Uterus (tissue), 4 donors: Measurements from ENCODE around the gene SNX3. TPM values are rescaled to one million over a fixed set of nuclear protein-coding genes. Genes with fewer than 3 reads are reported as not detected.
"Not testable (repeated sequence)": the region's sequence is repeated elsewhere in the genome, so short reads cannot be mapped to it uniquely, and the experiment has no call there.

Experiments
- DNase-seq, 2 donors: peaks; one replicate each; pipeline ENCODE4 v3.0.0-alpha.2; 2019 to 2020
- H3K27ac ChIP-seq, 2 donors: fragments of 200-600 bp; sonication (generic); 1 replicate in 1 of 2; 2 replicates in 1 of 2; pipeline ENCODE4 v1.5.1; 2016 to 2018
- H3K27me3 ChIP-seq, 2 donors: fragments of 200-600 bp; sonication (generic); one replicate each; pipeline ENCODE4 v1.5.1; 2018 to 2019; ENCODE audit warnings: control low read depth in 1 of 2
- H3K36me3 ChIP-seq, 2 donors: fragments of 200-600 bp; sonication (generic); one replicate each; pipeline ENCODE4 v1.5.1; 2019; ENCODE audit warnings: control low read depth in 1 of 2
- H3K4me1 ChIP-seq, 2 donors: fragments of 200-600 bp; sonication (generic); one replicate each; pipeline ENCODE4 v1.5.1; 2018 to 2019; ENCODE audit warnings: control low read depth in 1 of 2
- H3K4me3 ChIP-seq, 2 donors: fragments of 200-600 bp; sonication (generic); 1 replicate in 1 of 2; 2 replicates in 1 of 2; pipeline ENCODE4 v1.5.1; 2018 to 2019; ENCODE audit warnings: mild to moderate bottlenecking in 1 of 2
- H3K9me3 ChIP-seq, 2 donors: fragments of 200-600 bp; sonication (generic); one replicate each; pipeline ENCODE4 v1.5.1; 2019; ENCODE audit warnings: control low read depth in 1 of 2
- CTCF ChIP-seq, 4 experiments: fragments of 200-600 bp in 2 of 4; fragments of 450-650 bp in 2 of 4; sonication (generic) in 2 of 4; IDR thresholded peaks; one replicate each; pipeline ENCODE4 v1.5.1; 2016 to 2019; ENCODE audit warnings: antibody characterized with exemption in 4 of 4, mild to moderate bottlenecking in 2 of 4, moderate library complexity in 1 of 4
- POLR2A ChIP-seq, 2 donors: fragments of 450-650 bp; IDR thresholded peaks; one replicate each; pipeline ENCODE4 v1.6.1; 2016; ENCODE audit warnings: antibody characterized with exemption in 2 of 2, mild to moderate bottlenecking in 1 of 2, moderate library complexity in 1 of 2
- intact Hi-C: fragments of 100-400 bp; cut with DNase I; formaldehyde crosslinking; loops from one replicate; pipeline ENCODE4 v1.15.1; 2023; ENCODE audit warnings: low total_unique reads
- total RNA-seq, 4 donors: library from RNA; depleted of rRNA in 3 of 4; stranded (reverse); fragments of >200 nt in 3 of 4; gene quantifications; one replicate each; pipeline versions ENCODE4 v1.1.0 to v1.2.4, GENCODE V29; 2014 to 2023
- donor health status: DM: yes; HTN: yes; CAD: no.

The SNX3 gene
- total RNA-seq, result 100 to 1,000 TPM in 3 of 4 donors, 10 to 100 TPM in 1; 94.3 to 215 (median 160) TPM

- H3K4me1 ChIP-seq, result no peaks in the 10 kb centered on the region
These were observed at the start of gene SNX3 for GRCh38 chr6:108260809-108261569. Gene SNX3, minus strand, starts transcription at chr6:108261040. Its CDS starts 119 bp downstream, at chr6:108260921.

GRCh38 chr6:108309844-108310243, 49.0 kb upstream of the SNX3 start:
- H3K36me3 ChIP-seq, result no peaks in the 10 kb centered on the region
- TF ChIP-seq POLR2A (IDR thresholded peaks at IDR 0.05) (no peak), CTCF (IDR thresholded peaks at IDR 0.05) (no peak)
- DNase-seq, result no peak
- no peak overlapping the region for H3K27ac ChIP-seq
- intact Hi-C loops, result no loop called here
- H3K4me3 ChIP-seq, result no peak overlapping the region
- no peaks in the 10 kb centered on the region for H3K27me3 ChIP-seq
- no peaks in the 10 kb centered on the region for H3K4me1 ChIP-seq
- H3K9me3 ChIP-seq, result no peaks in the 10 kb centered on the region

More at GRCh38 chr6:108260809-108261569, at the start of gene SNX3:
- Histone ChIP-seq H3K27me3 (no peaks in the 10 kb centered on the region), H3K27ac (peak within 1 kb of the TSS; percentile 95 to 99), H3K36me3 (no peaks in the 10 kb centered on the region), H3K4me3 (peak within 1 kb of the TSS; percentile 92 to 96), H3K9me3 (no peaks in the 10 kb centered on the region)
- intact Hi-C loops, result loop anchor here (2.0 kb wide), 1 partner anchor 34 kb away; the partner anchor contains the start of gene AFG1L
- TF ChIP-seq CTCF (IDR thresholded peaks at IDR 0.05), result peak in 1 of 4 experiments; percentile 11
- peak; percentile 67 to 80 for TF ChIP-seq POLR2A (IDR thresholded peaks at IDR 0.05)
- DNase-seq, result peak; percentile 94 to 95

GRCh38 chr6:108308641-108309040, 47.8 kb upstream of the SNX3 start:
- DNase-seq, H3K27ac ChIP-seq, H3K4me1 ChIP-seq, H3K27me3 ChIP-seq, H3K4me3 ChIP-seq, H3K9me3 ChIP-seq, intact Hi-C loops, H3K36me3 ChIP-seq: not testable (repeated sequence)

- DNase-seq, result no peak
- H3K9me3 ChIP-seq, result no peaks in the 10 kb centered on the region
- TF ChIP-seq POLR2A (IDR thresholded peaks at IDR 0.05) (no peak), CTCF (IDR thresholded peaks at IDR 0.05) (no peak)
- no peak overlapping the region for H3K27ac ChIP-seq
- no peak overlapping the region for H3K4me3 ChIP-seq
- intact Hi-C loops, result no loop called here
- no peaks in the 10 kb centered on the region for H3K4me1 ChIP-seq
- no peaks in the 10 kb centered on the region for H3K27me3 ChIP-seq
- H3K36me3 ChIP-seq, result no peaks in the 10 kb centered on the region
These were observed 43.8 kb upstream of the SNX3 start for GRCh38 chr6:108304646-108305045.

GRCh38 chr6:108302386-108302785, 41.5 kb upstream of the SNX3 start:
- no peak for DNase-seq
- H3K4me1 ChIP-seq, result no peaks in the 10 kb centered on the region
- H3K27ac ChIP-seq, result no peak overlapping the region
- H3K9me3 ChIP-seq, result no peaks in the 10 kb centered on the region
- TF ChIP-seq CTCF (IDR thresholded peaks at IDR 0.05), result no peak
- TF ChIP-seq POLR2A (IDR thresholded peaks at IDR 0.05), result no peak
- no peaks in the 10 kb centered on the region for H3K27me3 ChIP-seq
- intact Hi-C loops, result no loop called here
- no peaks in the 10 kb centered on the region for H3K36me3 ChIP-seq
- H3K4me3 ChIP-seq, result no peak overlapping the region
